ENCODE data around the gene NNMT.
A peak's percentile ranks its signal among the peaks of the same experiment; 100 is the strongest.

The NNMT gene

DNA sequence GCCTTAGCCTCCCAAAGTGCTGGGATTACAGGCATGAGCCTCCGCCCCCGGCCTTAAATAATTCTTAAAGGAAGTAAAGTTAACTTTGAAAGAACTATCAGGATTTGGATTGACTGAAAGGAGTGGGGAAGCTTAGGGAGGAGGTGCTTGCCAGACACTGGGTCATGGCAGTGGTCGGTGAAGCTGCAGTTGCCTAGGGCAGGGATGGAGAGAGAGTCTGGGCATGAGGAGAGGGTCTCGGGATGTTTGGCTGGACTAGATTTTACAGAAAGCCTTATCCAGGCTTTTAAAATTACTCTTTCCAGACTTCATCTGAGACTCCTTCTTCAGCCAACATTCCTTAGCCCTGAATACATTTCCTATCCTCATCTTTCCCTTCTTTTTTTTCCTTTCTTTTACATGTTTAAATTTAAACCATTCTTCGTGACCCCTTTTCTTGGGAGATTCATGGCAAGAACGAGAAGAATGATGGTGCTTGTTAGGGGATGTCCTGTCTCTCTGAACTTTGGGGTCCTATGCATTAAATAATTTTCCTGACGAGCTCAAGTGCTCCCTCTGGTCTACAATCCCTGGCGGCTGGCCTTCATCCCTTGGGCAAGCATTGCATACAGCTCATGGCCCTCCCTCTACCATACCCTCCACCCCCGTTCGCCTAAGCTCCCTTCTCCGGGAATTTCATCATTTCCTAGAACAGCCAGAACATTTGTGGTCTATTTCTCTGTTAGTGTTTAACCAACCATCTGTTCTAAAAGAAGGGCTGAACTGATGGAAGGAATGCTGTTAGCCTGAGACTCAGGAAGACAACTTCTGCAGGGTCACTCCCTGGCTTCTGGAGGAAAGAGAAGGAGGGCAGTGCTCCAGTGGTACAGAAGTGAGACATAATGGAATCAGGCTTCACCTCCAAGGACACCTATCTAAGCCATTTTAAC, at the start of gene NNMT:
Gene NNMT, plus strand, starts transcription at position 724 of the 929 bp plus-strand sequence. Its CDS starts 158 bp downstream, at position 882.
- DNase-seq, result no peak

DNA sequence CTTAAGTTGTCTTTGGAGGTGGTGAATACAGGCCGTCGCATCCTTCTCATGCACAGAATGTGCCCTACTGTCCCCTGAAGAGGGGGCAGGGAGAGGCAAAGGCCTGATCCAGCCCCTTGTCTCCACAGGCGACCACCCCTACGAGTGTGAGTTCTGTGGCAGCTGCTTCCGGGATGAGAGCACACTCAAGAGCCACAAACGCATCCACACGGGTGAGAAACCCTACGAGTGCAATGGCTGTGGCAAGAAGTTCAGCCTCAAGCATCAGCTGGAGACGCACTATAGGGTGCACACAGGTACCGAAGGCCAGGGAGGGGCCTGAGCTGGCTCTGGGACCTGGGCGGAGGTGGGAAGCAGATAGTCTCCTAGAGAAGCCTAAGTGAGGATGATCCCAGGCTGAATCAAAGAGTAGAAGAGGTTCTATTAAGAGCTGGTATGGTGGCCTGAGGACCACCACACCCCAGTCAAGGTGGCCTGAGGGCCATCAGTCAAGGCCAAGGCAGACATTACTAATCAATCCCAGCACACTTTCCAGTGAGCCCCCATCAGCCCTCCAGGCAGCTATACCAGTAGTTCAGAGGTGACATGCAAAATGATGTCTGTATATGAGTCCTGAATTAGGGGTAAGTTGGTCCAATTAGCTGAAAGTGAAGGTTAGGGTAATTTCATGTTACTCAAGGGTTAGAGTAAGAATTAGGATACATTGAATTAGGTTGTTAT, 49.0 kb upstream of the NNMT start:
- no peak for DNase-seq

DNA sequence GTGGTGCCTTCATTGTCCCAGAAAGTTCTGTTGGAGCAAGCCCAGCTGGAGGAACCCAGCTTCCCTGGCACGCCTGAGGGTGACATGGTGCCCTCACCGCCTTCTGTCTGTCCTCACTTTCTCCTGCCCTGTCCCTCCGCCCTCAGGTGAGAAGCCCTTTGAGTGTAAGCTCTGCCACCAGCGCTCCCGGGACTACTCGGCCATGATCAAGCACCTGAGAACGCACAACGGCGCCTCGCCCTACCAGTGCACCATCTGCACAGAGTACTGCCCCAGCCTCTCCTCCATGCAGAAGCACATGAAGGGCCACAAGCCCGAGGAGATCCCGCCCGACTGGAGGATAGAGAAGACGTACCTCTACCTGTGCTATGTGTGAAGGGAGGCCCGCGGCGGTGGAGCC, 46.0 kb upstream of the NNMT start:
- DNase-seq, result no peak

DNA sequence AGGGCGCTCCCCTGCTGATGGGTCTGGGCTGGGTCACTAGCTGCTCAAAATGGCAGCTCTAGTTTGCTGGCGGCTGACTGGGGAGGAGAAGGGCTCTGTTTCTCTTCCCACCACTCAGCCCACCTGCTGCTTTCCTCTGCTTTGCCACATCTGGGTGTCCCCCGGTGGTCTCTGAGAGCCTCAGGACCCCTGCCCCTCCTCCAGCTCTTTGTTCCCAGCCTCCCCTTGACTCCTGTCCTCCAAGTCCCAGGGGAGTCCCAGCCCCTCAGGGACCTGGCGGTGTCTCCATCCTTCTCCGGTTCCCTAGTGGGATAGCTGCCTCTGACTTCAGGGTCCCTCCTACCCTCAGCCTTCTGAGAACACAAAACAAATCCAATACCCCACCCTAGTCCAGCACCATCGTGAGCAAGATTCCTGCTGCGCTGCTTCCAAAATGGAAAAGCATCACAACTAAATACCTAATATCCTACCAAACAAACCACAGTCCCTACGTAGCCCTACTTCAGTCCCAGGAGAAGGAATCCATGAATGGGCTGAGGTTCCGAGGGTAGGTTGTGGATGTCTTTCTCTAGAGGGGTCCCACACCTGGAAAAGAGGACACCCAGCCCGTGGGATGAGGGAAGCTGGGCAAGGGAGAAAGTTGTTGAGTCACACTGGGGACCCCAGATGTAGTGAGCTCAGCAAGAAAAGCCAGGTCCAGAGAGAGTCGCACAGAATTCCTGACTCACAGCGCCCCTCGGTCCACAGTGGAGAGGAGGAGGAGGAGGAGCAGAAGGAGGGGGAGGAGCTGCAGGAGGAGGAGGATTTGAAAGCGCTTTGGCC, 45.0 kb upstream of the NNMT start:
- DNase-seq, result no peak

DNA sequence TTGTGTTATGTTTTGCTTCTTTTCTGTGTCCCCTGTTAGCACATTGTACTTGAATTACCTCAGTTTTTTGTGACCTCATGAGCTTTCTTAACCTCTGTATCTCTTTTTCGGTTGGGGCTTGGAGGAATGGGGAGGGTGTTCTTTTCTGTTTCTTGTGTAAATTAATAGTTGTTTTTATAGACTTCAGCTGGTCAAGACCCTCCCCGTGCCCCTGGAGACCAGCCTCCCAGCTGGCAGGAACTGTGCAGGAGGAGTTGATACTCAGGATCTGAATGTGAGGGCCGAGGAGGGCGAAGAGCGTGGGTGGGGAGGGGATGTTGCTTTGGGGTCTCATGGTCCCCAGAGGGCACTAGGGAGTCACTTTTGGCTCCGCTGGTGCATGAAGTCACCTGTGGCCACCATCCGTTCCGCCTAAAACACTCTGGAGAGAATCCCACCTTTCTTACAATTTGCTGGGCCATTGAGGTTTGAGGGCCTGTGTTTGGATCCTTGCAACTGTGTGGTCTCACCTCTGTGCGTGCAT, 44.3 kb upstream of the NNMT start:
- no peak for DNase-seq

DNA sequence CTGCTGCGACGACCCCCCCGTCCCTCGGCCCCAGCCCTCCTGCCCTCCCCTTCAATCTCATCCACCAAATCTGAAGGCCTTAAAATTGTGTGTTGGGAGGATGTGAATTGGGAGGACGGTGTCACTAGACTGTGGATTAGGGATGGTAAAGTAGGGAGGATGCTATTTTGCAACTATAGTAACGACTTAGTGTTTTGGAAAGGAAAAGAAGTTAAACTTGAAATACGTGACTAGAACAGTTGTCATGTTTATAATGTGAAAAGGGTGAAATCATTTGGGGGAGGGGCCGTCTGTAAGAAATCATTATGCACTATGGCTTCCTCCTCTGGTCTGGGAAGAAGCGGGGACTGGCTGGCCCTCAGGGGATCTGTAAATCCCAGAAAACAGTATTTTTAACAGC, 43.4 kb upstream of the NNMT start:
- DNase-seq, result no peak

DNA sequence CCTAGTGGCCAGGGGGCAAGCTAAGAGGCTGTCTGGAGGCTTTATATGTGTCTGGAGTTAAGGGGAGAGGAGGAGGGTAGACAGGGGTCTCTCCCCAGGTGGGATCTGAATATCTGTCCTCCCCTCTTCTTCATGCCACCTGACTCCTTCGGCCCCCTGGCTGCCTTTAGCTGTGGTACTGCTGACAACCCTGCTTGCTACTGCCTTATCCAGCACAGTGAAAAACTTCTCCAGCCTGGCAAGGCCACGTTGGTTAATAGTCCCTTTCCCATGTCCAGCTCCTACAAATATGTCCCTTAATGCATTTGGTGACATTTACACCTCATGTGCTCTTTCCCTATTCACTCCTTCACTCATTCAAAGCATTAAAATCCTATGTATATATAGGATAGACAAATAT, 42.4 kb upstream of the NNMT start:
- DNase-seq, result no peak

DNA sequence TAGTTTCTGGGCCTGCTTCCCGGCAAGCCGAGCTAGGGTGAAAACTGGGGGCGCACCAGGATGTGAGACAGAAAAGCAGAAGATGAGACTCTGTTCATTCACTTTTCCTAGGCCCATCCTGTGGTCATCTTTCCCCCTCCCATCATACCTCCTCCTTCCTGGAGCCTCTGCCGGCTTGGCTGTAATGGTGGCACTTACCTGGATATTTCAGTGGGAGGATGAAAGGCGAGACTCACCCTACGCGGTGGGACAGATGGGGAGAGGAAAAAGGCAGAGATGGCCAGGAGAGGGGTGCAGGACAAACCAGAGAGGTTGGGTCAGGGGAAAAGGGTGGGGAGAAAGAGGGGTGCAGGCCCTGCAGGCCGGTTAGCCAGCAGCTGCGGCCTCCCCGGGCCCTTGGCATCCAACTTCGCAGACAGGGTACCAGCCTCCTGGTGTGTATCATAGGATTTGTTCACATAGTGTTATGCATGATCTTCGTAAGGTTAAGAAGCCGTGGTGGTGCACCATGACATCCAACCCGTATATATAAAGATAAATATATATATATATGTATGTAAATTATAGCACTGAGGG, 41.5 kb upstream of the NNMT start:
- no peak for DNase-seq

DNA sequence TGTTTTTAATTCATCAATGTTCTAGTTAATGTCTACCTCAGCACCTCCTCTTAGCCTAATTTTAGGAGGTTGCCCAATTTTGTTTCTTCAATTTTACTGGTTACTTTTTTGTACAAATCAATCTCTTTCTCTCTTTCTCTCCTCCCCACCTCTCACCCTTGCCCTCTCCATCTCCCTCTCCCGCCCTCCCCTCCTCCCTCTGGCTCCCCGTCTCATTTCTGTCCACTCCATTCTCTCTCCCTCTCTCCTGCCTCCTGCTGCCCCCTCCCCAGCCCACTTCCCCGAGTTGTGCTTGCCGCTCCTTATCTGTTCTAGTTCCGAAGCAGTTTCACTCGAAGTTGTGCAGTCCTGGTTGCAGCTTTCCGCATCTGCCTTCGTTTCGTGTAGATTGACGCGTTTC, 40.9 kb upstream of the NNMT start:
- DNase-seq, result no peak

DNA sequence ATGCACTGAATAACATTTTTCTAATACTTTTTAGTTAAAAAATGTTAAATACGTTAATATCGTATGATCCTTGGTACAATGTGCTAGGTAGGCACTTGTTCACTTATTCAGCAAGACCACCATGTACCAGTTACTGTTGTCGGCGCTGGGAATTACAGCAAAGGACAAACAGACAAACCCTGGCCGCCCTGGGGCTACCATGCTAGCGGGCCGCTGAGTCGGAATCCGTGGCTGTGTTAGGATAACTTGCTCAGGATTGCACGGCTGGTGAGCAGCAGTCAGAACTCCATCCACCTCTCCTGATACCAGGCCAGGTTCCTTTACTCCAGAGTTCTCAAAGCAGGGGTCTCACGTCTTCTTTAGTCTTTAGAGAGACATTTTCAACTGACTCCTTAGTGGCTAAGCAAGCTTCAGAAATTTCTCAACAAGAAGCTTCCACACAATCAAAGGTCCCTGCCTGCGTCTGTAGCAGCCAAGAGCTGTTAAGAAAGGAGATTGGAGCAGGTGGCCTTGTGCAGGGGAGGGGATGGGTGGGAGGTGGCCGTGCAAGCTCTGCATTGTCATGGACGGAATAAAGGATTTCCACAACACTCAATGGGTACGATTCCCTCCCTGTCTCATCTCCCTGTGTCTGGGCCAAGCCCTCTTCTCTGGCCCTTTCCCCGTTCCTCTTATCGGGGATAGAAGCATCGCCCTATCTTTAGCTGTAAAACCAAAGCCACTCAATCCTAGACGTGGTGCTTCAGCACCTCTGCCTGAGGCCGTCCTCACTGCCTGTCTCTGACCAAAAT, 39.8 kb upstream of the NNMT start:
- DNase-seq, result no peak

DNA sequence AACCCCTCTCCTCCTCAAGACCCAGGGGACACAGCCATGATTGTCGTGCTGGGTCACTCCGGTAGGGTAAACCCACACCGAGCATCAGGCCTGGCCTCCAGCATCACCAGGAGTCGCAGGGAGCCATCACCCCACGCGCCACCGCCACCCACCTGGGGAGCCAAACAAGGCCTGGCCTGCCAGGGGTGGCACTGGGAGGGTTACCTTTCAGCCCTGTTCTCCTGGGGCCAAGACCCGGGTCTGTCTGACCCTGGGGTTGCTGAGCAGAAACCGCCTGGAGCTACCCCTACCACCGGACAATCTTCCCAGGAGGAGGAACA, 39.3 kb upstream of the NNMT start:
- DNase-seq, result no peak

DNA sequence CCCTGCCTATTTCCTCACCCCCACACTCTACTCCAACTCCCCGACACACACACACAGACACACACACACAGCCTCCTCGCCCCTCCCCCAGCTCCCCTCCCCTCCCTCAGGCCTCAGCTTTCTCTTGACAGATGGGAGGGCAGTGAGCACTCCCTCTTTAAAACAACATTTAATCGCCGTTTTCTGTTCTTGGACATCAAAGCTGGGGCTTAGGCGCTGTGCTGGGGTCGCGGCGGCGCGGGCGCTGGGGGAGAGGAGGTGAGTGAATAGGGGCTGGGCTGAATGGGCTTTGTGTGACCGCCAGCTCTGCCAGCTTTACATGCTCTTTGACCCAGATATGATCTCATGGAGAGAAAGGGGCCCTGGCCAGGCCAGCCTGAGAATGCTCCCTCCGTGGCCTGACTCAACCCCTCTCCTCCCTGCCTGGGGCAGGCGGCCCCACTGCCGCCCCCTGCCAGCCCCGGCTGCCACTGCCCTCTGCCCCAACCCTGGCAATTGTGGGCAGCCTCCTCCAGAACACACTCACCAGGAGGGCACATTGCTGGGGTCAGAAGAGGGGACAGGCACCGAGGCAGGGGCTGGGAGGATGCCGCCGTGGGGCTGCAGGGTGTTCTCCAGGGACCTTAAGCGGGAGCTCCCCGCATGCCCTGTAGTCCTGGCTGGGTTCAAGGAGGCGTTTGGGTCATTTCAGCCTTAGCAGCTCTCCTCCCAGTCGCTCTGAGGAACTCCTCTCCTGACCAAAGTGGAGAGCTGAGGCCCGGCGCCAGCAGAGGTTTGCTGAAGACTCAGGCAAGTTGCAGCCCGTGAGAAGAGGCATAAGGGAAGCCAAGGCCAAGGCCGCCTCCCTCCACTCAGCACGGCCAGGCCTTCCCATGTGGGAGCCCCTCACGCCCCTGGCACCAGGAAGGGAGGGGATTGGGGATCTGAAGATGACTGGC, 38.3 kb upstream of the NNMT start:
- no peak for DNase-seq

DNA sequence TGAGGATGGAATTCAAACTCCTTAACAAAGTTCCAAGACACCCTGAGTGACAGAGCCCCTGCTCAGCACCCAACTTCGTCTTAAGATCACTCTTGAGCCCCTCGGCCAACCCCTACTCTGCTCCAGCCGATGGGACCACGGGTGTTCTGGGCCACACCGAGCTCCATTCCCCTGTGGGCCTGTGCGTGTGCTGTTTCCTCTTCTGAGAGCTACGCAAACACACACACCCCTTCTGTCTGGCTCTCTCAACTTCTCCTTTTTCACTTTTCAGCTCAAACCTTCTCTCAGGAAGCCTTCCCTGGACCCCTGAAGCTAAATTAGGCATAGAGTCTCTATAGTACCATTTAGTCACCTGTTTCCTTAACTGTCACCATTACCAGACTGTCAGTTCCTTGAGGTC, 37.5 kb upstream of the NNMT start:
- DNase-seq, result no peak

DNA sequence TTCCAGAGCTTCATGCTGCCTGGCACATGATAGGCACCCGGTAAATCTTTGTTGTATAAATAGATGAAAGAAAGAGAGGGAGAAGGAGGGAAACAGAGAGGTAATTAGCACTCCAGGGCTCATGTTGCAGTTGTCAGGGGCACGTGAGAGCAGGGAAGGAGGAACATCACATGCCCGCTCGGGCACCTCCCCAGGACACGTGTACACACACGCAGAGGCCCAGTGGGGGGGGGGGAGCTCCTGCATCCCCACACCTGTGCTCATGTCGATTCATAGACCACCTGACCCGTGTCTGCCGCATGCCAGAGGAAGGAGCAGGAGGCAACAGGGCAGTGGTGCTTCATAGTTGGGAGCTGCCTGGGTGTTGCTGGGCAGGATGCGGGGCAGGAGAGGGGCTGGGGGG, 37.1 kb upstream of the NNMT start:
- DNase-seq, result peak; percentile 28

DNA sequence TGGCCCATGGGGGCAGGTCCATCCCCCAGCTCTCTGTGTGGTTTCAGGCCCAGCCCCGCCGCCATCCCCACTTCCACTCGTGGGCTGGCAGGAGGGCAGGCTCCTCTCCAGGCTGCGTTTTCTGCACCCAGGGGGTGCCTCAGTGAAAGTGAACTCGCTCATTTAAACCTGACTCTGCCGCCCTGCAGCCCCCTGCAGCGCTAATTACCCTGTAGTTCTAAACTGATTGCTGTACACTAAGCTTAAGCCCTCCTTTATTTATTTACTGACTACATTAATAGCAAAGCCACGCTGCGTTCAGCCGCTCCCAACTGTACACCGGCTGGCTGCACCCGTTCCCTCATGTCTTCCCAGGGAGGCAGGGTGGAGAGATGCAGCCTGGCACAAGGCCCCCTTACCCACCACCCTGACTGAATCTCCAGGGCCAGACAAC, 36.6 kb upstream of the NNMT start:
- DNase-seq, result peak; percentile 70

DNA sequence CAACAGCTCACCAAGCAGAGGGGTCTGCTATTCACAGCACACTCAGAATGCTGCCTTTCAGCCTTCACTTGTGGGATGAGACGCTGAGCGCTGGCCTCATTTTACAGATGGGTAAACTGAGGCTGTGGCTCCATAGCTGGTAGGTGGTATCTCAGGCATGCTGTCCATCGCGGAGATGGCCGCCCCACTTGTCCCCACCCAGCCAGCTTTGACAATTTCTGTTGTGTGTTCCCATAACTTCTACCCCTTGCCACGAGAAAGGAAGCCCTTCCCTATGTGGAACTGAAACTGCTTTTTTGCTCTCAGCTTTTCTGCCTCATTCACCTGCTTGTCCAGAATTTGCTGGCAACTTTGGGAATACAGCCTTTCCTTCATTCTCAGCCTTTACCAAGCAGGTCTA, 36.1 kb upstream of the NNMT start:
- DNase-seq, result no peak

DNA sequence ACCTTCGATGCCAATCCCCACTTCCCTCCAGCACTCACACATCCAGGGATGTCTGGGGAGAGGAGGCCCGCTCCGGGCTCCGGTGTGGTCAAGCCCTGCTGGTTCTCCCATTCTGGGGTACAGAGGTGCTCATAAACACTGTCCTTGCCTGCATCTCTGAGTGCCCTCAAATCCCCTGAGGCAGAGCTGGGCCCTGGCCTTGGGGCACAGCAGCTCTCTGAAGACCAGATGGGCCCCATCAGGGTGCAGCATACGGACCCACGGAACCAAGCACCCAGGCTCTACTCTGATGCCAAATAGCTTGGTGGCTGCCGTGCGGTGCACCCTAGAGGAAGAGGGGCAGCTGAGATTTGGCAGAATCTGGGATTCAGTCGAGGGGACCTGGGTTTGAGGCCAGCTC, 35.7 kb upstream of the NNMT start:
- no peak for DNase-seq

DNA sequence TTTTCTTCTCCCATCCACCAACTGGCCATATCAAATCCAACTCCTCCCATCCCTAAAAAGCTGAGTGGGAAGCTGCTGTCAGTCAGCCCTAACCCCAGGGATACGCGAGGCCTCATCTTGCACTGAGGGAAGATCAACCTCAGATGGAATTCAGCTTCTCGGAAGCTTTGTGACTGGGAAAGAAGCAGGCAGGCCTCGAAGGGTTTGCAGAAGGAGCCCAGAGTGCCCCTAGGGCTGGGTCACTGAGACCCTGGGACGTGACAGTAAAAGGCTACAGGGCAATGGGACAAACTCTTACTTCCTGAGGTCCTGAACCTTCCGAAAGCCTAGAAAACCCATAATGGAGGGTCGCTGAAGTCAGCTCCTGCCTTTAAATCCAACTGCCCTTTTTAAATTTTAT, 34.4 kb upstream of the NNMT start:
- no peak for DNase-seq

DNA sequence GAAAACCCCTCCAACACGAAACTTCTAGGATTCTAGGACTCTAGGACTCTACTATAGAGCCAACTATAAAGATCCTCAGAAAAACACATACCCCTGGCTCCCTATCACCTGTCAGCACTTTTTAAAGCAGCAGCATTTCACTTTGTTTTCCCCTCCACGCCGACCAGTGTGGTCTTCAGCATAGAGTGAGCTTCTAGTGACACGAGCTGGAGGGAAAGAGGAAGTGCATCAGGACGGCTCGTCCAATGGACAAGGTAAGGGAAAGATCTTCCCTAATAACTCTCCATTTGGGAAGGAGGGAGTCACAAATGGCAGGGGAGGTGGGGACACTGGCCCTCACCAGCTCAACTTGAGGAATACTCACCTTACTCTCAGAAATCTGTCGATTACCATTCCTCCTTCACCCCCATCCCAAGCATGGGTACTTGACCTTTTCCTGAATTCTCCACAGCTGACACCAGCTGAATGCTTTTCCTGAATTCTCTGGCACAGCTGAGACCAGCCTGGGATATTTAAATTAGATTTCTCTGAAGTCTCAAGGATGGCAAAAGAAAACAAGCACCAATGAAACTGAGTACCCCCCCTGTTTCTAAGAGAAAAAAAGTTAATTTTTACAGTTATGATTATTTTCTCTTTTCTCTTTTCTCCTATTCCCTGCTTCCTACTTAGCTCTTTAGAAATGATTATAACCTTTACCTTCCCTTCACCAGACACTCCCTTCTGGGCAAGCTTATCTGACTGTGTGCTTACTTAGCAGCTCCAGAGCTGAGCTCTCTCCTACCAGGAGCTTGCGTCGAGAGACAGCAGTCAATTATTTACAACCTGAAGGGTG, 33.3 kb upstream of the NNMT start:
- peak; percentile 54 for DNase-seq
